ENCODE measurements around the gene BLNK.

The BLNK gene

GRCh38 chr10:96290368-96291133 lies 19.2 kb upstream of the BLNK start:
- TF ChIP-seq POLR2AphosphoS5 (IDR thresholded peaks at IDR 0.05; ENCODE audit: low read depth, low read length) (peak; percentile 57; the same call in 1 of the 2 replicates), TAF1 (IDR thresholded peaks at IDR 0.05; ENCODE audit: low read depth, low read length) (peak; percentile 39; the same call in 1 of the 2 replicates), POU2F2 (IDR thresholded peaks at IDR 0.05; ENCODE audit: low read depth, low read length) (no peak), SPI1 (IDR thresholded peaks at IDR 0.05; ENCODE audit: low read depth, low read length) (peak; percentile 80), POLR2A (IDR thresholded peaks at IDR 0.05; ENCODE audit: low read depth, low read length) (peak; percentile 61), PAX5 (IDR thresholded peaks at IDR 0.05; ENCODE audit: insufficient read depth, low read length, severe bottlenecking) (no peak)
- FAIRE-seq, result peak; percentile 84
- no peak for DNase-seq (ENCODE audit: insufficient read length, low spot score)

DNA sequence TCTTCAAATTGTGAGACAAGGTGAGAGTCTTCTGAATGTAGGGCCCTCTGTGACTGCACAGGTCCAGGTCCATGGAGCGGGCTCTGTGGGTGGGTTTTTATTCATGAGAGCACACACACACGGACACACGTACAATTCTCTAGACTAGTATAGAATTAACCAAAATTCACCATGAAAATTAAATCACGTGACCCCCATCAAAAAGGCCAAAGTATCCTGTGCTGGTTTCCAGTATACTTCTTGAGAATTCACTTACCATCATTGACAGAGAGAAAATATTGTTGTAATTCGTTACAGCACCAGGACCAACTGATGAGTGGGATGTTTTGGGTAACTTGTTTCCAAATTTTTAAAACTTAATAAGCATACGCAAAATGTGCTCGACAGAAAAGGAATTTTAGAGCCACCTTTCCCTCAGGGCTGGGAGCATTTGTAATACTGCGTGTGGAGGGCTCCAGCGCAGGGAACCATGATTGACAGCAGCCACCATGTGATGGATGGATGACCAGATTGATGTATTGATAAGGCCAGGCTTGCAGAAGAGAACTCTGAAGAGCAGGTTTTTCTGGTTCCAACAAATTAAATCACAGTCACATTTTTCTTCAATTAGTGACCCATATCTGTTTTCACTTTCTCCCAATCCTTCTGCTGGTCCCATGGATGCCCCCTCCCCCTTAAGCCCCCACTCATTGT lies 18.0 kb upstream of the BLNK start:
- peak; percentile 78 for FAIRE-seq
- no peak for TF ChIP-seq TAF1 (IDR thresholded peaks at IDR 0.05; ENCODE audit: low read depth, low read length)
- no peak for TF ChIP-seq POLR2AphosphoS5 (IDR thresholded peaks at IDR 0.05; ENCODE audit: low read depth, low read length)
- TF ChIP-seq POLR2A (IDR thresholded peaks at IDR 0.05; ENCODE audit: low read depth, low read length), result no peak
- TF ChIP-seq SPI1 (IDR thresholded peaks at IDR 0.05; ENCODE audit: low read depth, low read length), result no peak
- TF ChIP-seq POU2F2 (IDR thresholded peaks at IDR 0.05; ENCODE audit: low read depth, low read length), result no peak
- TF ChIP-seq PAX5 (IDR thresholded peaks at IDR 0.05; ENCODE audit: insufficient read depth, low read length, severe bottlenecking), result no peak
- DNase-seq (ENCODE audit: insufficient read length, low spot score), result no peak

GRCh38 chr10:96288151-96288621 lies 16.8 kb upstream of the BLNK start:
- TF ChIP-seq SPI1 (IDR thresholded peaks at IDR 0.05; ENCODE audit: low read depth, low read length) (peak; percentile 92), TAF1 (IDR thresholded peaks at IDR 0.05; ENCODE audit: low read depth, low read length) (no peak)
- FAIRE-seq, result peak; percentile 86
- no peak for DNase-seq (ENCODE audit: insufficient read length, low spot score)

- peak; percentile 96 for FAIRE-seq
- TF ChIP-seq POLR2A (IDR thresholded peaks at IDR 0.05; ENCODE audit: low read depth, low read length) (peak; percentile 62), POLR2AphosphoS5 (IDR thresholded peaks at IDR 0.05; ENCODE audit: low read depth, low read length) (0 out of 2 replicates have a peak, but pooled peaks have one; percentile 29), SPI1 (IDR thresholded peaks at IDR 0.05; ENCODE audit: low read depth, low read length) (no peak)
- no peak for DNase-seq (ENCODE audit: insufficient read length, low spot score)
Measured at GRCh38 chr10:96287392-96288105, 16.2 kb upstream of the BLNK start.

- DNase-seq (ENCODE audit: insufficient read length, low spot score) (no peak), FAIRE-seq (peak; percentile 87)
- no peak for TF ChIP-seq PAX5 (IDR thresholded peaks at IDR 0.05; ENCODE audit: insufficient read depth, low read length, severe bottlenecking)
- TF ChIP-seq POLR2AphosphoS5 (IDR thresholded peaks at IDR 0.05; ENCODE audit: low read depth, low read length), result no peak
- TF ChIP-seq POU2F2 (IDR thresholded peaks at IDR 0.05; ENCODE audit: low read depth, low read length), result no peak
- no peak for TF ChIP-seq POLR2A (IDR thresholded peaks at IDR 0.05; ENCODE audit: low read depth, low read length)
- TF ChIP-seq SPI1 (IDR thresholded peaks at IDR 0.05; ENCODE audit: low read depth, low read length), result no peak
- no peak for TF ChIP-seq TAF1 (IDR thresholded peaks at IDR 0.05; ENCODE audit: low read depth, low read length)
Measured at GRCh38 chr10:96285331-96285752, 14.0 kb upstream of the BLNK start.

- no peak for FAIRE-seq
- no peak for TF ChIP-seq POLR2A (IDR thresholded peaks at IDR 0.05; ENCODE audit: low read depth, low read length)
- no peak for TF ChIP-seq TAF1 (IDR thresholded peaks at IDR 0.05; ENCODE audit: low read depth, low read length)
- TF ChIP-seq POLR2AphosphoS5 (IDR thresholded peaks at IDR 0.05; ENCODE audit: low read depth, low read length), result no peak
- TF ChIP-seq PAX5 (IDR thresholded peaks at IDR 0.05; ENCODE audit: insufficient read depth, low read length, severe bottlenecking), result no peak
- no peak for TF ChIP-seq SPI1 (IDR thresholded peaks at IDR 0.05; ENCODE audit: low read depth, low read length)
- TF ChIP-seq POU2F2 (IDR thresholded peaks at IDR 0.05; ENCODE audit: low read depth, low read length), result no peak
- DNase-seq (ENCODE audit: insufficient read length, low spot score), result no peak
Measured at GRCh38 chr10:96283756-96284155, 12.4 kb upstream of the BLNK start.

DNA sequence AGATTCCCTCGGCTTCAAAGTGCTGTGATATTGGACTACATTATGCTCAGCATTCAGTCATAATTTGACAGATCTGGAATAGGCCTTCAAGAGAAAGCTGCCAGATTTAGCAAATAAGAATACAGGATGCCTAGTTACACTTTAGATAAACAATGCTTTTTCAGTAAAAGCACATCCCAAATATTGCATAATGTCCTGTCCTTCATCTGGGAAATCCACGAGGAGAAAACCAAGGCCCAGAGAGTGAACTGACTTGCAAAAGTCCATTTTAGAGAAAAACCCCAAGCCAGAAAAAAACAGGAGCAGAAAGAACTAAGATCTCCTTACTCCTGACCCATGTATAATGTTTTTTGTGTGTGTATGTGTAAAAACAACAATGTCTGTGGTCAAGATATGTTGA lies 12.0 kb upstream of the BLNK start:
- DNase-seq (ENCODE audit: insufficient read length, low spot score) (no peak), FAIRE-seq (no peak)
- TF ChIP-seq TAF1 (IDR thresholded peaks at IDR 0.05; ENCODE audit: low read depth, low read length) (no peak), POLR2A (IDR thresholded peaks at IDR 0.05; ENCODE audit: low read depth, low read length) (no peak), POU2F2 (IDR thresholded peaks at IDR 0.05; ENCODE audit: low read depth, low read length) (no peak)

GRCh38 chr10:96281444-96282029 lies 10.2 kb upstream of the BLNK start:
- FAIRE-seq (peak; percentile 38), DNase-seq (ENCODE audit: insufficient read length, low spot score) (no peak)
- TF ChIP-seq PAX5 (IDR thresholded peaks at IDR 0.05; ENCODE audit: insufficient read depth, low read length, severe bottlenecking), result no peak
- no peak for TF ChIP-seq SPI1 (IDR thresholded peaks at IDR 0.05; ENCODE audit: low read depth, low read length)
- no peak for TF ChIP-seq TAF1 (IDR thresholded peaks at IDR 0.05; ENCODE audit: low read depth, low read length)
- TF ChIP-seq POLR2A (IDR thresholded peaks at IDR 0.05; ENCODE audit: low read depth, low read length), result no peak

- FAIRE-seq (no peak), DNase-seq (ENCODE audit: insufficient read length, low spot score) (no peak)
- TF ChIP-seq SPI1 (IDR thresholded peaks at IDR 0.05; ENCODE audit: low read depth, low read length), result no peak
Measured at GRCh38 chr10:96280859-96281258, 9.5 kb upstream of the BLNK start.

Data from GM12891 (cell line).